GM21390 (cell line): Measurements from ENCODE around the gene MAFF.

Experiments
- ATAC-seq: cut with Tn5 transposase; IDR thresholded peaks from one replicate; pipeline ENCODE4 v1.9.1; 2021; ENCODE audit not compliant: unreplicated experiment

The MAFF gene

GRCh38 chr22:38203090-38203810, 1.5 kb downstream of the MAFF start:
- peak; percentile 12 for ATAC-seq

- no peak for ATAC-seq
Observed at GRCh38 chr22:38203855-38204514, 2.2 kb downstream of the MAFF start.

- ATAC-seq, result no peak
Observed at GRCh38 chr22:38204784-38205183, 3.0 kb downstream of the MAFF start.

GRCh38 chr22:38205261-38206128, 3.7 kb downstream of the MAFF start:
- no peak for ATAC-seq

GRCh38 chr22:38207898-38208432, 6.2 kb downstream of the MAFF start:
- no peak for ATAC-seq

GRCh38 chr22:38208551-38208968, 6.8 kb downstream of the MAFF start:
- no peak for ATAC-seq

- ATAC-seq, result no peak
Observed at GRCh38 chr22:38211556-38211955, 9.8 kb downstream of the MAFF start.

- ATAC-seq, result no peak
Observed at GRCh38 chr22:38212442-38212841, 10.6 kb downstream of the MAFF start.

- no peak for ATAC-seq
Observed at GRCh38 chr22:38213319-38213989, 11.7 kb downstream of the MAFF start.

- ATAC-seq, result no peak
Observed at GRCh38 chr22:38213990-38214301, 12.2 kb downstream of the MAFF start.

- no peak for ATAC-seq
Observed at GRCh38 chr22:38214302-38215056, 12.7 kb downstream of the MAFF start.

GRCh38 chr22:38215156-38216038, 13.6 kb downstream of the MAFF start:
- no peak for ATAC-seq

GRCh38 chr22:38218661-38219622, 17.1 kb downstream of the MAFF start:
- no peak for ATAC-seq

GRCh38 chr22:38219632-38220031, 17.8 kb downstream of the MAFF start:
- ATAC-seq, result no peak

GRCh38 chr22:38220163-38220562, 18.4 kb downstream of the MAFF start:
- ATAC-seq, result no peak

GRCh38 chr22:38220653-38221386, 19.0 kb downstream of the MAFF start:
- no peak for ATAC-seq

GRCh38 chr22:38221407-38221806, 19.6 kb downstream of the MAFF start:
- ATAC-seq, result no peak
